ENCODE results near the gene NAA60.
"Not testable (repeated sequence)": the region's sequence is repeated elsewhere in the genome, so short reads cannot be mapped to it uniquely, and the experiment has no call there.

The NAA60 gene

GRCh38 chr16:3482659-3483241 is 39.3 kb downstream of the NAA60 start:
- DNase-seq (ENCODE audit: low read depth in 2 of 2), result no peak

- DNase-seq (ENCODE audit: low read depth in 2 of 2), result no peak
Observed at GRCh38 chr16:3484318-3485096, 41.0 kb downstream of the NAA60 start.

- no peak for DNase-seq (ENCODE audit: low read depth in 2 of 2)
Observed at GRCh38 chr16:3485097-3485745, 41.7 kb downstream of the NAA60 start.

GRCh38 chr16:3485821-3486505 is 42.5 kb downstream of the NAA60 start:
- no peak for DNase-seq (ENCODE audit: low read depth in 2 of 2)

- no peak for DNase-seq (ENCODE audit: low read depth in 2 of 2)
Observed at GRCh38 chr16:3486506-3487215, 43.2 kb downstream of the NAA60 start.

- DNase-seq (ENCODE audit: low read depth in 2 of 2), result no peak
Observed at GRCh38 chr16:3487521-3488410, 44.3 kb downstream of the NAA60 start.

GRCh38 chr16:3488801-3489200 is 45.3 kb downstream of the NAA60 start:
- no peak for DNase-seq (ENCODE audit: low read depth in 2 of 2)

GRCh38 chr16:3490911-3491629 is 47.6 kb downstream of the NAA60 start:
- no peak for DNase-seq (ENCODE audit: low read depth in 2 of 2)

- DNase-seq (ENCODE audit: low read depth in 2 of 2), result no peak
Observed at GRCh38 chr16:3492356-3492755, 48.9 kb downstream of the NAA60 start.

- DNase-seq (ENCODE audit: low read depth in 2 of 2), result no peak
Observed at GRCh38 chr16:3494386-3494973, 51.0 kb downstream of the NAA60 start.

GRCh38 chr16:3495176-3495575 is 51.7 kb downstream of the NAA60 start, which contains the start of gene C16orf90:
Gene C16orf90 (minus strand): TSS chr16:3495489. CDS start chr16:3495421, 68 bp downstream.
- DNase-seq (ENCODE audit: low read depth in 2 of 2), result no peak

- DNase-seq (ENCODE audit: low read depth in 2 of 2), result no peak
Observed at GRCh38 chr16:3496386-3496785, 52.9 kb downstream of the NAA60 start.

- no peak for DNase-seq (ENCODE audit: low read depth in 2 of 2)
Observed at GRCh38 chr16:3497771-3498170, 54.3 kb downstream of the NAA60 start.

GRCh38 chr16:3498988-3499387 is 55.5 kb downstream of the NAA60 start:
- no peak for DNase-seq (ENCODE audit: low read depth in 2 of 2)

- DNase-seq (ENCODE audit: low read depth in 2 of 2), result not testable (repeated sequence)
Observed at GRCh38 chr16:3501412-3501761, 57.9 kb downstream of the NAA60 start.

- no peak for DNase-seq (ENCODE audit: low read depth in 2 of 2)
Observed at GRCh38 chr16:3501783-3502400, 58.4 kb downstream of the NAA60 start.

GRCh38 chr16:3503523-3503922 is 60.0 kb downstream of the NAA60 start:
- DNase-seq (ENCODE audit: low read depth in 2 of 2), result no peak

GRCh38 chr16:3508736-3509135 is 65.3 kb downstream of the NAA60 start:
- no peak for DNase-seq (ENCODE audit: low read depth in 2 of 2)

- no peak for DNase-seq (ENCODE audit: low read depth in 2 of 2)
Observed at GRCh38 chr16:3509470-3509928, 66.0 kb downstream of the NAA60 start.

All from fibroblast of skin of left biceps (primary cell).